NCI-H82 treated with DMSO at 0.1 percent for 48 hours (cell line): ENCODE measurements around the gene KCNG1.
"Not testable (repeated sequence)": the region's sequence is repeated elsewhere in the genome, so short reads cannot be mapped to it uniquely, and the experiment has no call there.

Source experiments
- DNase-seq: peaks from one replicate; lab custom pipeline; 2025; ENCODE audit not compliant: unreplicated experiment; lab: John Stamatoyannopoulos, UW

The KCNG1 gene

GRCh38 chr20:51022803-51023616 lies at the start of gene KCNG1:
Gene KCNG1, minus strand, starts transcription at chr20:51023107. Its CDS starts 12,769 bp downstream, at chr20:51010338.
- DNase-seq, result no peak

GRCh38 chr20:51070621-51071020 lies 47.7 kb upstream of the KCNG1 start:
- DNase-seq, result no peak

GRCh38 chr20:51067792-51068191 lies 44.9 kb upstream of the KCNG1 start:
- DNase-seq, result no peak

GRCh38 chr20:51065615-51066014 lies 42.7 kb upstream of the KCNG1 start:
- DNase-seq, result no peak

GRCh38 chr20:51064137-51064536 lies 41.2 kb upstream of the KCNG1 start:
- DNase-seq, result no peak

- DNase-seq, result no peak
Observed at GRCh38 chr20:51062065-51062464, 39.2 kb upstream of the KCNG1 start.

- no peak for DNase-seq
Observed at GRCh38 chr20:51061418-51062045, 38.6 kb upstream of the KCNG1 start.

- DNase-seq, result no peak
Observed at GRCh38 chr20:51060301-51060700, 37.4 kb upstream of the KCNG1 start.

GRCh38 chr20:51059862-51060261 lies 37.0 kb upstream of the KCNG1 start:
- DNase-seq, result no peak

GRCh38 chr20:51058017-51058416 lies 35.1 kb upstream of the KCNG1 start:
- DNase-seq, result no peak

GRCh38 chr20:51054233-51054632 lies 31.3 kb upstream of the KCNG1 start:
- DNase-seq, result no peak

- no peak for DNase-seq
Observed at GRCh38 chr20:51050531-51051075, 27.7 kb upstream of the KCNG1 start.

- no peak for DNase-seq
Observed at GRCh38 chr20:51046021-51046985, 23.4 kb upstream of the KCNG1 start.

GRCh38 chr20:51045492-51045891 lies 22.6 kb upstream of the KCNG1 start:
- not testable (repeated sequence) for DNase-seq

GRCh38 chr20:51044796-51045195 lies 21.9 kb upstream of the KCNG1 start:
- no peak for DNase-seq

- no peak for DNase-seq
Observed at GRCh38 chr20:51043811-51044210, 20.9 kb upstream of the KCNG1 start.

GRCh38 chr20:51042657-51043247 lies 19.8 kb upstream of the KCNG1 start:
- no peak for DNase-seq

GRCh38 chr20:51042064-51042463 lies 19.2 kb upstream of the KCNG1 start:
- DNase-seq, result no peak

GRCh38 chr20:51037532-51038115 lies 14.7 kb upstream of the KCNG1 start:
- DNase-seq, result no peak

- no peak for DNase-seq
Observed at GRCh38 chr20:51036827-51037531, 14.1 kb upstream of the KCNG1 start.
